ENCODE results near the gene RPS6KA5.

The RPS6KA5 gene

DNA sequence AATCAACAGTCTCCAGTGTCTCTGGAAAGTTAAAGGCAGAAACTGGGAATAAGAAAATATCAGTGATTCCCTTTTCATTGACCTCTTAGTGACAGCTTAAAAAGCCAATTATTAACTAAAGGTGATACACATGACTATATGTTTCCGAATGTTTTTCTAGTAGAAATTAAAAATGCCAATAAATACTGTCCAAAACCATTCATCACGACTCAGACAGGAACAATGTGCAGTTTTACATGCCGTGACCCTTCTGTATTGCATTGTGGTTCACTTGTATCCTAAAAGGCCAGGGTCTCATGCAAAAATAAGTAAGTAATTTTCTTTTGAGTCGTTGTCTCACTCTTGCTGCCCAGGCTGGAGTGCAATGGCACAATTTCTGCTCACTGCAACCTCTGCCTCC is 138.3 kb downstream of the RPS6KA5 start:
- DNase-seq: no peak

DNA sequence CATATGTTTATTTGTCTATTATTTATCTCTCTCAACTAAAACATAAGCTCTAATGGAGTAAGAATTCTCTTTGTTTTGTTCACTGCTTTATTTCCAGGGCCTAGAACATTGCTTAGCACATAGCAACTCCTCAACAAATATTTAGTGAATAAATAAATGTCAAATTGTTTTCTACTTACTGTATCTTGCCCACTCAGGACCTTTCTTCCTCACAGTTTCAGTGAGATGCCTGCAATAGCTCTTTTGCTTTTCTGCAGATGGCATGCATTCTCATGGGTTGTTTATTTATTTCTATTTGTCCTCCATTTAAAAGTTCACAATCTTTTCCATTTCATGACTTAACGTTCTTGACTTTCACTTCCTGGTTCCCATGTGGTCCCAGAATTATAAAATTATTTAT is 149.3 kb downstream of the RPS6KA5 start:
- no peak for DNase-seq

DNA sequence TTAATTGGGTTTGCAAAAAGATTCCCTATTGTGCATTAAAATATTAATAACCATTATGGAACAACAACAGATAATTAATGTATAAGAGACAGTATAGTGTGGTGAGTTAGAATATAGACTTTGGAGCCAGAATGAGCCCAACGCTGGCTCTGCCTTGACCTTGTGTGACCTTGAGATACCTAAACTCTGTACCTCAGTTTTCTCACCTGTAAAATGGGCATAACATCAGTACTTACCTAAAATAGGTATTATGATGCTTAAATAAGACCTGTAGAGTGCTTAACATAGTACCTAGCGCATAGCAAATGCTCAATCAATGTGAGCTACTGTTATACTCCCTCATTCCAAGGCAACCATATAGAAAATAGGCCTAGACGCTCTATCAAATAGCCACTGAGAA is 153.3 kb downstream of the RPS6KA5 start:
- no peak for DNase-seq

DNA sequence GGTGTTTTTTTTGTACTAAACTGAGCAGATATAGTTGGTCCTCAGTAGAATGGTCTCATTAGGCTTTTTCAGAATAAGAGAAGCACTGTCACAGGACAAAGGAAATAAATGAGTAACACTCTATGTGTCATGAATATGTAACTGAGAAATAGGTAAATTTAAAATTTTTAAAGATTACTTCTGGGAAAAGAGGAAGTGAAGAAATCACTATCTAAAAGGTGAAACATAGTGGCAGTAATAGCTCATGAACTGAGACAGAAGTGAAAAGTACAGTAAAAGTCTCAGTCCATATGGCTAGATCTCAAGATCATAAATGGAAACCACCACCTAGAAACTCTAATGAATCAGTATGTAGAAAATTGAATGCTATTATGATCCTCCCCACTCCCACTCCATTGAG is 154.9 kb downstream of the RPS6KA5 start:
- DNase-seq: no peak

DNA sequence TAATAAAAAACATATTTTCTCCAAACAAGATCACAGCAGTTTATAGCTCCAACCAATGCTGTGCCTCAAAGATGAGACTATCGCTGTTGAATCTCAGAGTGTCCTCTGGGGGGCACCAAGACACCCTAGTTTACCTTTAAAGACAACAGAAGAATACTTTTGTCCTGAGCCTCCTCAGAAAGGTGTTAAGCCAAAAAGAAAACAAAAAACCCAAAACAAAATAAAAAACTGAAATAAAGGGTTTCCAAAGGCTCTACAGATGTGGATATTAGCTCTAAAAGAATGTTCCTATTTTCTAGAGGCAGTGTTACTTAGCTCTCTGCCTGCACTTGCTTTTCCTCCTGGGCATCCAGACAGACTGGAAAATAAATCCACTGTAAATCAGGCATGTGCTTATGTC is 157.3 kb downstream of the RPS6KA5 start:
- peak; percentile 60 for DNase-seq

DNA sequence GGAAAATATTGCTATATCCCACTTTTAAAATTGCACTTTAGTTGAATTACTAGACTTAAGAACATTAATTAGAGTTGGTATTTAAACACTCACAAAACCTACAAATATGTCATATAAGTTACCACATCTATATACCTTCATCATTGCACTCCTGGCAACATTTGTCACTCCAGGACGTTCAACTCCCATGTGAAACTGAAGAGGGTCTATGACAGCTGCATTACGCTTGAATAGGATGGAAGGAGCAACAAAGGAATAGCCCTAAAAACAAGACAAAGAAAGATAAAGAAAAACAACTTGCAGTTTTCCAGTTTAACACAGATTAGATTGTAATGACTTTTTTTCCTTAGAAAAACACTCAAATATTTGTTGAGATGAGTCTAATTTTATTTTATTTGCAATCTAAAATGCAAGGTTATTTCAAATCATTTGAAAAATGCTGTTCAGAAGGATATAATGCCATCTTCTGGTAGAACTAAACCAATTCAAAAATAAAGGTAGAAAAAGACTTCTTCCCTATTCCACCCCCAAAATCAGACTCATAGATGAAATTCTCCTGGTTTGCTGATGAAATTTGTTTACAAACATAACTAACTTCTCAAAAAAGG is 159.9 kb downstream of the RPS6KA5 start:
- DNase-seq: no peak

DNA sequence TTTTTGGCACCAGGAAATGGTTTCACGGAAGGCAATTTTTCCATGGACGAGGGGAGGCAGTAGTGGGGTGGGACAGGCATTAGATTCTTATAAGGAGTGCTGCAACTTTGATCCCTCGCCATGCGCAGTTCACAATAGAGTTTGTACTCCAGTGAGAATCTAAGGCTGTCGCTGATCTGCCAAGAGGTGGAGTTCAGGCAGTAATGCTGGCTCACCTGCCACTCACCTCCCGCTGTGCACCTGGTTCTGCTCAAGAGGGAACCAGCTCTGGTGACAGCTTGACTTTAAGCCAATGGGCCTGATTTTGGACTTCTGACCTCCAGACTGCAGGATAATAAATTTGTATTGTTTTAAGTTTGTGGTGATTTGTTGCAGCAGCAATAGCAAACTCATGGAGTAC is 163.4 kb downstream of the RPS6KA5 start:
- DNase-seq: no peak

DNA sequence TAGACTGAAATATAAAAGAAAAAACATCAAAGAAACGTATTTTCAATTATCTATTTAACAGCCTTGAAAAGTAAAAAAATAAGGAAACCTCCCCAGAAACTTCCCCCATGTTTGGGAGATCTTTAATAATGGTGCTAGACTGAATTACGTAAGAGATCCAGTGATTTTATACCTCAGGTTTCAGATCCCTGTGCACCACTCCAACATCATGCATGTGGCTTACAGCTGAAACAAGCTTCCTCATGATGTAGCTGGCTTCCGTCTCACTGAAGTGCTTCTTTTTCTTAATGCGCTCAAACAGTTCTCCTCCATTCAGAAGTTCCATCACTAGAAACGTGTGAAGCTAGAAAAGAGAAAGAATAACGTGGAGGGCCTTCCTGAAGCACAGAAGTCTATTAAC is 166.2 kb downstream of the RPS6KA5 start:
- no peak for DNase-seq

DNA sequence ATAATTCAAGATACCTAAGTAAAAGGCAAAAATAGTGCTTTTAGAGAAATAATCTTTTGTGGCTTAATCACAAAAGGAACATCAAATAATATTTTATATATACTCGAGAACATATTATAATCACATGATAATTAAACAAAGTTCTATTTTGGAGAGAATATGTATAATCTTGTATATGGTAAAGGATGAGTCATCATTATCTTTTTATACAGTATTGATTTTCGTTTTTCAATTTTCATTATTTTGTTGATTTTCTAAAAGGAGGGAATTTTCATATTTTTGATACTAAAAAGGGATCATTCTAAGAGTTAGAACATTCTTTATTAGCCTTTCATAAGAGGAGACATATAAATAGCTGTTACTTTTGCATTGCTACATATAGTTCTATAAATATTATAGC is 166.9 kb downstream of the RPS6KA5 start:
- DNase-seq: no peak

DNA sequence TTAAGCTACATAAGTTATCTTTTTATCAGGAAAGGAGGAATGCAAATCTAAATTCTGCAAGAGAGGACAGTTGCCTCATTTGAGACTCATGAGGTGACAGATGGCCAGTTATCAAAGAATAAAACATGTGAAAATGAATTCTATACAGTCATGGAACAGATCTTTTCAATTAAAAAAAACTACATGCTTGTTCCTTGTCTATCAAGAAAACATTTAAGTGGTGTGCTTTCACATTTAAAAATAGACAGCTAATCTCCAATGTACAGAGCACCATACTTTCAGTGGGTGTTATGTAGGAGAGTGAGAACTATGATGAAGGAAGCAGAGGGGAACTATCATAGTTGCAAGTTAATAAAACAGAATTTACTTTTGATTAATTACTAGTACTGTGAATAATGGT is 167.5 kb downstream of the RPS6KA5 start:
- no peak for DNase-seq

DNA sequence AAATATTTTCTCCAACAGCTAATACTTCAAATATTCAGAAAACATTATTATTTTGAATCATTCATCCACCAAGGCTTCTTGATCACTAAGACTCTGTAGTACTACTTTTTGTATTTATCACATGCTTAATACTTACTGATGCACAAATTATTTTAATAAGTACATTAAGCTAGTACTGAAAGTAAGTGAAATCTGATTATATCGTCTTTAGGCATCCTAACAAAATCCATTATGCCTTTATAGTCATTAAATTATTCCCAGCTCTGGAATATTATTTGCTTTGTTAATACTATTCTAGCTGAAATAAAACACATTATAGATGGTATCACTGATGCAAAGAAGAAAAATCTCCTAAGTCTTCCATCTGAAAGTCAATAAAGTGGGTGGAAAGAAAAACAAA is 169.1 kb downstream of the RPS6KA5 start:
- DNase-seq: no peak

DNA sequence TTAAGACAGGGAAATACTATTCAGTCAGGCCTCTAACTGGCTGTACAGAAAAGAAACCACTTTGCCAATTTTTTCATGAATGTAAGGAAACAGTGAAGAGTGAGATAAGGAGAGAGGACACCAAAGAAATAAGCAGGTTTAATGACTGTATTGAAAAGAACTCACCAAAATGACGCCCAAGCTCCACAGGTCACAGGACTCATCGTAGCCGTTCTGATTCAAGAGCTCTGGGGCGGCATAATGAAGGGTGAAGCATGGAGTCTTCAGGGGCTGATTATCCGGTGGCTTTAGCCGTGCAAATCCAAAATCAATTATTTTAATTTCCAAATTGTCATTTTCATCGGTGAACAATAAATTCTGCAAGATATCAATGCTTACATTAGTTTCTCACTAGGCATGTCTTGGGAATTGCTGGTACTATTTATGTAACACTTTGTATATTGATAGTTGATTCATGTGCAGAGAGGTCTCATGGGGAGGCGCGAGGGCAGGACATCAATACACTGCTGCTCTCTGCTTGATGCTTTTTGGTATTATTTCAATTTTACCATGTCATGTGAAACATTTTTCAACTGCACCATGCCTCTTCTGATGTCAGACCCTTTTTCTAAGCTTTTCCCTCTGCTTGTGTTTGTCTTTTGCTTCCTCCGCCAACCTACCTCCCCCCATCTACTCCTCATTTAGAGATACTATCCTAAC is 170.0 kb downstream of the RPS6KA5 start:
- no peak for DNase-seq

DNA sequence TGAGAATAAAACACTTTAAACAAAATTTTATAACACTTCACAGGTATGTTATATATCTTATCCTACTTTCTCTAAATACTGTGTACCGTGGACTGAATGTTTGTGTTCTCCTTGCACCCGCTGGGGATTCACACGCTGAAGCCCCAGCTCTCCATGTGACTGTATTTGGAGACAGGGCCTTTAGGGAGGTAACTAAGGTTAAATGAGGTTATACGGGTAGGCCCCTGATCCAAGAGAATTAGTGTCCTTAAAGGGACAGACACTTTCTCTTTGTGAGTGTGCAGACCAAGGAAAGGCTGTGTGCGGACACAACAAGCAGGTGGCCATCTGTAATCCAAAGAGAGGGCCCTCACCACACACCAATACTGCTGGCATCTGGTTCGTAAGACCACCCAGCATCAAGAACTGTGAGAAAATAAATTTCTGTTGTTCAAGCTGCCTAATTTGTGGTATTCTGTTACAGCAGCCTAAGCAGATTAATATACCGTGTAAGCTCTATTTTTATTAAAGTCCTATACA is 174.1 kb downstream of the RPS6KA5 start:
- DNase-seq: no peak

DNA sequence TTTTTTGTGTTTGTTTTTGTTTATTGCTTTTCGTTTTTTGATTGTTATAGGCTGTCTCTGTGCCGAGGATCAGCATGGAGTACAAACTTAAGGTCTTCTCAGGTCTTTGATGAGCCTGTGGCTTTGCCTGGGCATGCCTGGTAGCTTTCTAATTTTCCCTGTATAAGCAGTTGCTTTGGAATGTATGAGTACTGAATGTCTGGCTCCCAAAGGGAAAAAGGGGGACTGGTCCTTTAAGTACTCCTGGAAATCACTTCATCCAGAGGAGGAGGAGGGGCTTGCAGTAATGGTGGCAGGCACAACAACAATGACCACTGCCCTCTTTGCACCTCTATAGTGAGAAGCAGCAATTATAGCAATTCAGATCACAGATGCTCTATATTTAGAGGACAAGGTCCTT is 176.7 kb downstream of the RPS6KA5 start:
- no peak for DNase-seq

DNA sequence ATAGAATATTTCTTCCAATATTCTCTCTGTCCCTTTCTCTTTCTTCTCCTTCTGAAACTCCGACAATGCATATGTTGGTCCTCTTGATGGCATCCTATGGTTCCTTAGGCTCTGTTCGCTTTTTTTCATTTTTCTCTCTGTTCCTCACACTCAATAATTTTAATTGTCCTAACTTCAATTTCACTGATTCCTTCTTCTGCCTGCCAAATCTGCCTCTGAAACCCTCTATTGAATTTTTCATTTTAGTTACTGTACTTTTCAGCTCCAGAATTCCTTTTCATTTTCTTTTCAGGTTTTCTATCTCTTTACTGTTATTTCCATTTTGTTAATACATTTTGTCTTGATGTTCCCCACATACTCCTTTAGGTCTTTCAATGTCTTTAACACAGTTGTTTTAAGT is 177.2 kb downstream of the RPS6KA5 start:
- no peak for DNase-seq

DNA sequence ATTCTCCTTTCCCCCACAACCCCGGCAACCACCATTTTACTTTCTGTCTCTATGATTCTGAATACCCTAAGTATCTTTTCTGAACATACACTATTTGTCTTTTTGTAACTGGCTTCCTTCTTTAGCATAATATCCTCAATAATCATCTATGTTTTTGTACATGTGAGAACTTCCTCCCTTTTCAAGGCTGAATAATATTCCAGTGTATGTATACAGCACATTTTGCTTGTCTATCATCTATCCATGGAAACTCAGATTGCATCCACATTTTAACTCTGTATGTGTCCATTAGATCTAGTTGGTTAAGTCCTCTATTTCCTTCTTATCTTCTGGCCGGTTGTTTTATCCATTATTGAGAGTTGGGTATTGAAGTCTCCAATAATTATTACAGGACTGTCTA is 180.2 kb downstream of the RPS6KA5 start:
- no peak for DNase-seq

DNA sequence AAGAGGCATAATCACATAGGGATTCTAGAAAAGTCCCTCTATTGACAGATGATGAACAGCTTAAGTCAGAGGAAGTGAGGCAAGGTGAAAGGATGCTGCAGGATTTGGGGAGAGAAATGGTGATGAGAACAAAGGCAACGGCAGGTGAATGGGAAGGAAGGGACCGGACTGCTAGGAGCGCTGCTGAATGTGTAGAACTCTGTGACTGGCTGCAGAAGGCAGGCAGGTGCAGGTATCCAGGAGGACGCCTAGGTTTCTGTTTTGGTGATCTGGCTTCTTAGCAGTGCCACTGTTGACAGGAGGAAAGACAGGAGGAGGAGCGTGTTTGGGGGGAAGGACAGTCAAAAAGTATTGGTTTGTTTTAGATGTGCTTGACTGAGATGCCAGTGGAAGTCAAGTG is 185.8 kb downstream of the RPS6KA5 start:
- no peak for DNase-seq

DNA sequence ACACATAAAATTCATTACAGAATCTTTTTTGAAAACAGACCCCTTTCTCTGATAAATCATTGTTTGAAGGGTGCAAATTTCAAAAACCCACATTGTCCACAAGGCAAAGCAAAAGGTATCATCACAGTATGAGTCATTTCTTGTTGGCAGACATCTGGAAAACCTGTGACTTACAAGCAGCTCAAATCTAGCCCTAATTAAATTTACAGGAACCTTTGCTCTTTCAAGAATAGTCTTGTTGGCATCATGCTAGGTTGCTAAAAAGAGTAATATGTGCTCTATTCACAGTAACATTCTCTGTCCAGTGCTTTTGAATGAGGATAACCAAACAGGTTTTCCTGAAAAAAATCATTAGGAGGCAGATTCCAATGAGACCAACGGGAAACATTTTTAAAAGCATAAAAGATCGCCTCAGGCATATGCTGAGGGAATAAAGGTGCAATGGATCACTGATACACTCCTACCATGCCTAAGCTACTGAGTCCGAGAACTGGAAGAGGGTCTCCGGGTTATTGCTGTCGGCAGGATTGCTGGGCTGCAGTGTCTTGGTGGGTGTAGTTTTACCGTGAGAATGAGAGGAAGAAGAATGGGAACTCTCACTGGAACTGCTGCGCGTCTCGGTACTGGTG is 188.7 kb downstream of the RPS6KA5 start:
- no peak for DNase-seq

DNA sequence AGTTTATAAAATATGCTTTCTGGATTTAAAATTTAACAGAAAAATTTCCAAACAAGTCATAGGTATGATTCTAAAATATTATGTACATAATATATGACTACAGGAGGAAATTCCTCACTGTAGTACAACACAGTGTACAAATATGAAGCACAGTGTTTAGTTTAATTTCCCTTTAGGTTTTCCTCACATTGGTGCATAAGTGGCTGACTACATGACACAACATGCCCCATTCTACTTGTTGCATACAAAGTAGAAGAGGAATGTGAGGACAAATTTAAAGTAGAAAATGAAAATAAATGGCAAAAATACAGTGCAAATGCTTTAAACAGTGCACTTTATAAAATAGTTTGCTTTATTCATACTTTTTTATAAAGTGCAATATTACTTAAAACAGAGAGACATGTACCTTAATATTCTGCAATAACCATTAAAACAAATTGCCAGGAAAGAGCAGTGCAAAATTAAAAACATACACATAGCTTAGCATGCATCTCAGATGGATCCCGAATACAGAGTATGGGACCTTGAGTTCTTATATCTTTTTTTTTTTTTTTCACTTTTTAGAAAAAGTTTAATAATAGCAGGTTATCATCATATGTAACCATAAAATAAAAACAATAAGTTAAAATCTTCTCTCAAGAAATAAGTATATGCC is 189.4 kb downstream of the RPS6KA5 start:
- DNase-seq: peak; percentile 20

DNA sequence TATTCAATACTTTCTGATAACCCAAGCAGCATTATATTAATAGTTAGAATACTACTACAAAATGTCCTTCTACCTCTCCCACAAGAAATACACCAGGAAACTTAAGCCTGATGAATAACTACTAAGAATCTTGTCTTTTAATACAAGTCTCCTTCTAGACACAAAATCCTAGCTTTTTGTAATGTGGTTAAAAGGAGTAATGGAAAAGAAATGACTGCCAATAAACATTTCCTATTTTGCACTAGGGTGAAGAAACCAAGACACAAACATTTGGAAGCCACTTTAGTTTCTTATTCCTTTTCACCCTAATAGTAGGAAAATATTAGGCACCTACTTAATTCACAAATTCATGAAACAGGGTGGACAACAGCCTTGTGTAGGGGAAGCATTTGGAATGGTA is 192.9 kb downstream of the RPS6KA5 start:
- no peak for DNase-seq

DNA sequence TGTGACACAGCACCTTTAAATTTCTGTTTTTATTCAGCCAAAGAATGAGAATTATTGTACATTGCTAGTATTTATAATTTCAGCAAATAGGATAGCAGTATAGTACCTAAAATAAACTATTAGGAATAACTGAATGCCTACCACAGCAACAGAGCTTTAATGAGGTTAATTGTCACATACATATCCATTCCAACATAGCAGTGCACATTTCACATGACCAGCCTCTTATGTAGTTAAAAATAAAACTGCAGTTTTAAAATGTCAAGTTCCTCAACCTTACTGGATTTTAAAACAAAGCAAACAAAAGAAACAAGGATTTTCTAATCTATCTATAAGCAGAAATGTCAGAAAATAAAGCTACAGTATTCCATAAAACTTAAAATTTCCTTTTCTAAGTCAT is 193.6 kb downstream of the RPS6KA5 start:
- no peak for DNase-seq

DNA sequence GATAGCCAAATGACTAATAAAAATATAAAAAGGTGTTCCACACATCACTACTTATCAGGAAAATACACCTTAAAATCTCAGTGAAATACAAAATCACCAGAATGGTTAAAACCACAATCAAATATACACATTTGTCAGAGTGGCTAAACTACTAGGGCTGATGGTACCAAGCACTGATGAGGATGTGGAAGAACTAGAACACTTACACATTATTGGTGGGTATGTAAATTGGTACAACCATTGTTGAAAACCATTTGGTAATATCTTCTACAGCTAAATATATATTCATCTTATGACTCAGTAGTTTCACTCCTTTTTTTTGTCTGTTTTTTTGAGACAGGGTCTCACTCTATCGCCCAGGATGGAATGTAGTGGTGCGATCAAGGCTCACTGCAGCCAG is 195.7 kb downstream of the RPS6KA5 start:
- DNase-seq: no peak

DNA sequence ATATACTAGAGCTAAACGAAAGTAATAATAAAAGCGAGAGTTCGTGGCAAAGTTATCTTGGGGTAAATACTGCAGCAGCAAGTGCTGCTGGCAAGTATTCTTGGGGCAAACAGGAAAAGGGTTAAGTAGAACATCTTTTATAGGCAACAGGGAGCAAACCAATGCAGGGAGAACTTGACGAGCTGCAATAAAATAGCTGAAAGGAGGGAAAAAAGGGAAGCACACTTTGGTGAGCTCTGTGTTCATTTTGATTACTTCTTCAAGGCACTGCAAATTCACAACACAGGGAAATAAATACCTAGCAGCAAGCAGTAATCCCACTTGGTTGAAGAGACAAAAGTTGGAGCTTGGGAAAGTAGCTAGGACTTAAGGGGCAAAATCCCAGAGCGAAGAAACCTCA is 201.9 kb downstream of the RPS6KA5 start:
- DNase-seq: no peak

DNA sequence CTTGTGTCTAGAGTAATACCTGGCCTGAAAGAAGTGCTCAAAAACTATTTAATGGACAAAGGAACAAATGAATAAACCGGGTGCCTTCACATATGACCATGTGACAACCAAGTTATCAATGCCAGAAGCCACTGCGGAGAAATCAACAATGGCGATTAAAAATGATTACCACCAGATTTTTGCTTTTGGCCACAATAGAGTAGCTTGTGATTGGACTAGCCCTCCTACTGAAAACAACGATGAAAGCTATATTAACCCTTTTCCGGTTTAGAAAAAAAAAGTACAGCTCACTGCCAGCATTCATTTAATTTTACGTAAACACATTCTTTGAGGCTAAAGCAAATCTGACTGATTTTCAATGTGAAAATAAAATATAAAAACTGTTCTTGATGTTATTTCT is 202.6 kb downstream of the RPS6KA5 start:
- no peak for DNase-seq
